SK-N-SH (cell line): ENCODE results near the gene BCHE. TPM values are rescaled to one million over a fixed set of nuclear protein-coding genes. Genes with fewer than 3 reads are reported as not detected.

ENCODE experiments used
- CTCF ChIA-PET: fragments of 300-600, 350-600 bp; formaldehyde crosslinking; extraction: SDS; loops from one replicate; lab custom pipeline; 2021; lab: Yijun Ruan, JAX
- POLR2A ChIA-PET: fragments of 350-600 bp; sonication (Branson Sonifier 250); formaldehyde crosslinking; extraction: SDS; loops from one replicate; lab custom pipeline; 2020; ENCODE audit warnings: antibody characterized with exemption, inconsistent platforms; lab: Yijun Ruan, JAX
- DNase-seq: peaks from one replicate; pipeline ENCODE4 v3.0.0; 2012
- H2AFZ ChIP-seq: fragments of 200-600 bp; sonication (generic); 2 replicates; pipeline ENCODE4 v1.8.1; 2016; ENCODE audit warnings: antibody characterized with exemption, mild to moderate bottlenecking, low read depth
- H3F3A ChIP-seq: fragments of 200-600 bp; sonication (generic); replicated peaks from 2 replicates; pipeline ENCODE3; 2016; ENCODE audit warnings: antibody characterized with exemption, mild to moderate bottlenecking; ENCODE audit not compliant: insufficient read depth
- H3K27ac ChIP-seq, 2 experiments: fragments of 200-500 bp in 1 of 2; fragments of 200-600 bp in 1 of 2; sonication (Bioruptor generic) in 1 of 2; sonication (generic), shearing (Covaris generic) in 1 of 2; 2 replicates each; pipeline versions ENCODE4 v1.5.1 to v1.6.1; 2014 to 2016; ENCODE audit warnings: low read depth in 2 of 2, inconsistent platforms in 1 of 2, low read length in 1 of 2, mild to moderate bottlenecking in 1 of 2, mixed read lengths in 1 of 2
- H3K27me3 ChIP-seq: fragments of 200-600 bp; sonication (generic), shearing (Covaris generic); 2 replicates; pipeline ENCODE4 v1.6.1; 2016; ENCODE audit warnings: mixed run types; ENCODE audit not compliant: insufficient read depth
- H3K36me3 ChIP-seq, 2 experiments: fragments of 200-500 bp in 1 of 2; fragments of 200-600 bp in 1 of 2; sonication (Bioruptor generic) in 1 of 2; sonication (generic) in 1 of 2; replicated peaks in 1 of 2; 2 replicates each; pipeline versions ENCODE3 to v1.5.1; 2014 to 2016; ENCODE audit warnings: low read length in 1 of 2, mild to moderate bottlenecking in 1 of 2; ENCODE audit not compliant: insufficient read depth in 2 of 2, control insufficient read depth in 1 of 2
- H3K4me1 ChIP-seq, 2 experiments: fragments of 200-500 bp in 1 of 2; fragments of 200-600 bp in 1 of 2; sonication (Bioruptor generic) in 1 of 2; sonication (generic), shearing (Covaris generic) in 1 of 2; 2 replicates each; pipeline versions ENCODE4 v1.5.1 to v1.6.1; 2014 to 2016; ENCODE audit warnings: low read depth in 1 of 2, low read length in 1 of 2, mixed run types in 1 of 2; ENCODE audit not compliant: insufficient read depth in 2 of 2, control insufficient read depth in 1 of 2
- H3K4me2 ChIP-seq: fragments of 200-600 bp; sonication (generic), shearing (Covaris generic); 2 replicates; pipeline ENCODE4 v1.6.1; 2017; ENCODE audit warnings: mixed run types
- H3K4me3 ChIP-seq, 2 experiments: fragments of 200-500 bp in 1 of 2; fragments of 200-600 bp in 1 of 2; sonication (Bioruptor generic) in 1 of 2; sonication (generic), shearing (Covaris generic) in 1 of 2; 2 replicates each; pipeline versions ENCODE4 v1.5.1 to v1.8.1; 2014 to 2016; ENCODE audit warnings: low read depth in 2 of 2, inconsistent platforms in 1 of 2, low read length in 1 of 2, mild to moderate bottlenecking in 1 of 2, mixed read lengths in 1 of 2, moderate library complexity in 1 of 2
- H3K79me2 ChIP-seq: fragments of 200-600 bp; sonication (generic); 2 replicates; pipeline ENCODE4 v1.8.1; 2017; ENCODE audit warnings: mild to moderate bottlenecking; ENCODE audit not compliant: insufficient read depth
- H3K9ac ChIP-seq: fragments of 200-600 bp; sonication (generic); 2 replicates; pipeline ENCODE4 v1.6.1; 2017; ENCODE audit warnings: mixed run types
- H3K9me2 ChIP-seq: fragments of 200-600 bp; sonication (generic); 2 replicates; pipeline ENCODE4 v1.6.1; 2017; ENCODE audit warnings: mixed run types
- H3K9me3 ChIP-seq: fragments of 200-600 bp; sonication (generic); 2 replicates; pipeline ENCODE4 v1.6.1; 2017; ENCODE audit warnings: mixed run types, mild to moderate bottlenecking, moderate library complexity
- H4K20me1 ChIP-seq: fragments of 200-600 bp; sonication (generic); 2 replicates; pipeline ENCODE4 v1.6.1; 2017; ENCODE audit warnings: mild to moderate bottlenecking, mixed run types; ENCODE audit not compliant: insufficient read depth
- FOXM1 ChIP-seq: IDR thresholded peaks from 2 replicates; pipeline ENCODE4 v1.4.0; 2012; ENCODE audit warnings: low read depth, mild to moderate bottlenecking
- GABPA ChIP-seq: IDR thresholded peaks from 2 replicates; pipeline ENCODE4 v1.4.0; 2012; ENCODE audit warnings: low read depth, mild to moderate bottlenecking
- NFIC ChIP-seq: IDR thresholded peaks from 2 replicates; pipeline ENCODE4 v1.4.0; 2012; ENCODE audit warnings: borderline replicate concordance
- RCOR1 ChIP-seq: fragments of 150-350 bp; IDR thresholded peaks from 2 replicates; pipeline ENCODE4 v1.6.1; 2017; ENCODE audit warnings: antibody characterized with exemption, low read length
- RFX5 ChIP-seq: IDR thresholded peaks from 2 replicates; pipeline ENCODE4 v1.6.1; 2012; ENCODE audit warnings: mild to moderate bottlenecking, improper control_type of control experiment, low read length
- SIN3A ChIP-seq: IDR thresholded peaks from 2 replicates; pipeline ENCODE4 v1.6.1; 2012; ENCODE audit warnings: low read depth, mild to moderate bottlenecking, low read length, moderate library complexity, borderline replicate concordance
- TEAD4 ChIP-seq: IDR thresholded peaks from 2 replicates; pipeline ENCODE4 v1.4.0; 2012; ENCODE audit warnings: mild to moderate bottlenecking, borderline replicate concordance; ENCODE audit not compliant: insufficient read depth
- WGBS: methylation state at CpG from one replicate; pipeline ENCODE4 v1.1.6; 2017; ENCODE audit warnings: low lambda C conversion rate; 5-methylcytosine and 5-hydroxymethylcytosine counted together
- polyA plus RNA-seq, 3 experiments: library from polyadenylated mRNA; depleted of rRNA; stranded (reverse); fragments of >200 nt; gene quantifications; 2 replicates each; pipeline ENCODE4 v1.2.3, GENCODE V29; 2012
- TF ChIP-seq, protein P1 (sequence below): fragments of 150-350 bp; IDR thresholded peaks from 2 replicates; pipeline ENCODE4 v1.6.1; 2017; ENCODE audit warnings: antibody characterized with exemption, low read length, low read depth, borderline replicate concordance
- TF ChIP-seq, protein P2 (sequence below): IDR thresholded peaks from 2 replicates; pipeline ENCODE4 v1.4.0; 2012; ENCODE audit warnings: low read depth
- TF ChIP-seq, protein P3 (sequence below): IDR thresholded peaks from 2 replicates; pipeline ENCODE4 v1.6.1; 2012; ENCODE audit warnings: mild to moderate bottlenecking, low read depth, low read length, moderate library complexity
- TF ChIP-seq, protein P4 (sequence below): fragments of 150-350 bp; IDR thresholded peaks from 2 replicates; pipeline ENCODE4 v1.6.1; 2016; ENCODE audit warnings: mild to moderate bottlenecking, low read depth, low read length
- TF ChIP-seq, protein P5 (sequence below): IDR thresholded peaks from 2 replicates; pipeline ENCODE4 v1.4.0; 2012; ENCODE audit warnings: low read depth, borderline replicate concordance
- TF ChIP-seq, protein P6 (sequence below): IDR thresholded peaks from 2 replicates; pipeline ENCODE4 v1.4.0; 2012; ENCODE audit warnings: low read depth, borderline replicate concordance
- TF ChIP-seq, protein P7 (sequence below): fragments of 200-600 bp; sonication (generic); IDR thresholded peaks from 2 replicates; pipeline ENCODE4 v1.6.1; 2017; ENCODE audit warnings: antibody characterized with exemption, mild to moderate bottlenecking, moderate library complexity

BCHE gene
- polyA plus RNA-seq, 1 of the 3 experiments (the other 2 are of a cell fraction), result not detected

DNA sequence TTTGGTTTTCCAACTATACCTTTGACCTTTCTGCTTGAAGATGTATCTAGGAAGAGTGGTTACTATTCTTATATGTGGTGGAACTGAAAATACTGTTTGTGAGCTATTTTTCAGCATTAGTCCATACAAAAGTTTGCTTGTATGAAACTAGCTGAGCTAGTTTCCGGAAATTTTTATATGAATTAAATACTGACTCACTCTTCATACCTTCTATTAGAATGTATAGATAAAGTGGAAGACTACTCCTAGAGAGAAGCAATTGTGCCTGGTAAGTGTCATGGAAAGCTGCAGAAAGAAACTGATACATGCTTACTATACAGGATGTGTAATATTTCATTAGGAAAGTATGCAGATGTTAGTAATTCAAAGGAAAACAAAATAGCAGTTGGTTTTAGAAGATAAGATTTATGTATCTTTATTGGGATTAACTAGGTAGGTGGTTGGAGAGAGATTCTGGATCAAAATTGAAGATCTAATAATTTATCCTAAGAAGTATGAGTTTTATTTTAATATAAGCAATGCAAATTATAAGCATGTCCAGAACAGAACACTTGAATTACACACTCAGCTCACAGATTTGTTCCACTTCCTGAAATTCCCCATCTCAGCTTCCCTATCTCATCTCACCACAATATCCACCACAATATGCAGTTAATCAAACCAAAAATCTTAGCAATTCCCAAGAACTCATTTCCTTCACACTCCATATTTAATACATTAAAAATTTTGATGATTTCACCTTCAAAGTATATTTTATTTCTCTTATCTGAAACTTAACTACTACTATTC lies 82.8 kb downstream of the BCHE start:
- ChIA-PET CTCF (no interaction called here), POLR2A (no interaction called here)
- H3K9me3 ChIP-seq, result no peaks in the 10 kb centered on the region
- H3K4me2 ChIP-seq, result no peak overlapping the region
- no peaks in the 10 kb centered on the region for H4K20me1 ChIP-seq
- H3K4me3 ChIP-seq, result no peak overlapping the region
- no peaks in the 10 kb centered on the region for H3K36me3 ChIP-seq
- WGBS, result 18% methylated on average over 1 of the region's 1 CpG
- no peaks in the 10 kb centered on the region for H3K79me2 ChIP-seq
- TF ChIP-seq, protein P1, sequence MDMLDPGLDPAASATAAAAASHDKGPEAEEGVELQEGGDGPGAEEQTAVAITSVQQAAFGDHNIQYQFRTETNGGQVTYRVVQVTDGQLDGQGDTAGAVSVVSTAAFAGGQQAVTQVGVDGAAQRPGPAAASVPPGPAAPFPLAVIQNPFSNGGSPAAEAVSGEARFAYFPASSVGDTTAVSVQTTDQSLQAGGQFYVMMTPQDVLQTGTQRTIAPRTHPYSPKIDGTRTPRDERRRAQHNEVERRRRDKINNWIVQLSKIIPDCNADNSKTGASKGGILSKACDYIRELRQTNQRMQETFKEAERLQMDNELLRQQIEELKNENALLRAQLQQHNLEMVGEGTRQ, result no peak
- TF ChIP-seq RFX5, result no peak
- TF ChIP-seq RCOR1, result no peak
- no peak for TF ChIP-seq SIN3A
- TF ChIP-seq, protein P2, sequence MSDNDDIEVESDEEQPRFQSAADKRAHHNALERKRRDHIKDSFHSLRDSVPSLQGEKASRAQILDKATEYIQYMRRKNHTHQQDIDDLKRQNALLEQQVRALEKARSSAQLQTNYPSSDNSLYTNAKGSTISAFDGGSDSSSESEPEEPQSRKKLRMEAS, result no peak
- TF ChIP-seq TEAD4, result no peak
- TF ChIP-seq, protein P3, sequence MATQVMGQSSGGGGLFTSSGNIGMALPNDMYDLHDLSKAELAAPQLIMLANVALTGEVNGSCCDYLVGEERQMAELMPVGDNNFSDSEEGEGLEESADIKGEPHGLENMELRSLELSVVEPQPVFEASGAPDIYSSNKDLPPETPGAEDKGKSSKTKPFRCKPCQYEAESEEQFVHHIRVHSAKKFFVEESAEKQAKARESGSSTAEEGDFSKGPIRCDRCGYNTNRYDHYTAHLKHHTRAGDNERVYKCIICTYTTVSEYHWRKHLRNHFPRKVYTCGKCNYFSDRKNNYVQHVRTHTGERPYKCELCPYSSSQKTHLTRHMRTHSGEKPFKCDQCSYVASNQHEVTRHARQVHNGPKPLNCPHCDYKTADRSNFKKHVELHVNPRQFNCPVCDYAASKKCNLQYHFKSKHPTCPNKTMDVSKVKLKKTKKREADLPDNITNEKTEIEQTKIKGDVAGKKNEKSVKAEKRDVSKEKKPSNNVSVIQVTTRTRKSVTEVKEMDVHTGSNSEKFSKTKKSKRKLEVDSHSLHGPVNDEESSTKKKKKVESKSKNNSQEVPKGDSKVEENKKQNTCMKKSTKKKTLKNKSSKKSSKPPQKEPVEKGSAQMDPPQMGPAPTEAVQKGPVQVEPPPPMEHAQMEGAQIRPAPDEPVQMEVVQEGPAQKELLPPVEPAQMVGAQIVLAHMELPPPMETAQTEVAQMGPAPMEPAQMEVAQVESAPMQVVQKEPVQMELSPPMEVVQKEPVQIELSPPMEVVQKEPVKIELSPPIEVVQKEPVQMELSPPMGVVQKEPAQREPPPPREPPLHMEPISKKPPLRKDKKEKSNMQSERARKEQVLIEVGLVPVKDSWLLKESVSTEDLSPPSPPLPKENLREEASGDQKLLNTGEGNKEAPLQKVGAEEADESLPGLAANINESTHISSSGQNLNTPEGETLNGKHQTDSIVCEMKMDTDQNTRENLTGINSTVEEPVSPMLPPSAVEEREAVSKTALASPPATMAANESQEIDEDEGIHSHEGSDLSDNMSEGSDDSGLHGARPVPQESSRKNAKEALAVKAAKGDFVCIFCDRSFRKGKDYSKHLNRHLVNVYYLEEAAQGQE, result no peak
- TF ChIP-seq, protein P4, sequence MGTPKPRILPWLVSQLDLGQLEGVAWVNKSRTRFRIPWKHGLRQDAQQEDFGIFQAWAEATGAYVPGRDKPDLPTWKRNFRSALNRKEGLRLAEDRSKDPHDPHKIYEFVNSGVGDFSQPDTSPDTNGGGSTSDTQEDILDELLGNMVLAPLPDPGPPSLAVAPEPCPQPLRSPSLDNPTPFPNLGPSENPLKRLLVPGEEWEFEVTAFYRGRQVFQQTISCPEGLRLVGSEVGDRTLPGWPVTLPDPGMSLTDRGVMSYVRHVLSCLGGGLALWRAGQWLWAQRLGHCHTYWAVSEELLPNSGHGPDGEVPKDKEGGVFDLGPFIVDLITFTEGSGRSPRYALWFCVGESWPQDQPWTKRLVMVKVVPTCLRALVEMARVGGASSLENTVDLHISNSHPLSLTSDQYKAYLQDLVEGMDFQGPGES, result no peak
- TF ChIP-seq, all 33 proteins: peak for 0
- Histone ChIP-seq H3K9ac (no peak overlapping the region), H3K27me3 (no peaks in the 10 kb centered on the region), H3K27ac (no peak overlapping the region), H3F3A (no peaks in the 10 kb centered on the region), H3K4me1 (no peaks in the 10 kb centered on the region), H3K9me2 (no peaks in the 10 kb centered on the region), H2AFZ (no peak overlapping the region)
- DNase-seq, result no peak

DNA sequence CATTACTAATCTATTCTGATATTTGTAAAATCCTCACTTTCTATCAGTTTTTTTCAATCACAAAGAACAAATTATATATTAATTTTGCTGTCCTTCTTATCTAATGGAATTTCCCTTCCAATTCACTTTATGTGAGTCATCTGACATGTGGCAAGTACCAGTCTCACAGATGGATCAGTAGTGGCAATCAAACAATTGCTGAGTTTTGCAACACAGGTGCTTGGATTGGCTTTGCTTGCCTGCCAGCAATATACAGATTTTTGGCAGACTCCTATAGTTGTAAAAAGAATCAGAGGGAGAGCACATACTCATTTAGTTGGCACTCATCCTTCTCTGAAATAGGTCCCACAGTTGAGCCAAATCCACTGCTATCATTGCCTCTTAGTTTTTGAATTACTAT lies 83.7 kb downstream of the BCHE start:
- H3K9ac ChIP-seq, result no peak overlapping the region
- H3K4me3 ChIP-seq, result no peak overlapping the region
- no peaks in the 10 kb centered on the region for H3K9me2 ChIP-seq
- no peaks in the 10 kb centered on the region for H3F3A ChIP-seq
- H3K4me2 ChIP-seq, result no peak overlapping the region
- no peaks in the 10 kb centered on the region for H3K79me2 ChIP-seq
- CTCF ChIA-PET, result no interaction called here
- no peaks in the 10 kb centered on the region for H3K36me3 ChIP-seq
- H3K9me3 ChIP-seq, result no peaks in the 10 kb centered on the region
- H3K27me3 ChIP-seq, result no peaks in the 10 kb centered on the region
- no peak overlapping the region for H2AFZ ChIP-seq
- POLR2A ChIA-PET, result no interaction called here
- no peaks in the 10 kb centered on the region for H4K20me1 ChIP-seq
- DNase-seq, result no peak
- no peak overlapping the region for H3K27ac ChIP-seq
- no peaks in the 10 kb centered on the region for H3K4me1 ChIP-seq
- TF ChIP-seq RFX5 (no peak), NFIC (no peak), TEAD4 (no peak), GABPA (no peak), FOXM1 (no peak)
- TF ChIP-seq, protein P5, sequence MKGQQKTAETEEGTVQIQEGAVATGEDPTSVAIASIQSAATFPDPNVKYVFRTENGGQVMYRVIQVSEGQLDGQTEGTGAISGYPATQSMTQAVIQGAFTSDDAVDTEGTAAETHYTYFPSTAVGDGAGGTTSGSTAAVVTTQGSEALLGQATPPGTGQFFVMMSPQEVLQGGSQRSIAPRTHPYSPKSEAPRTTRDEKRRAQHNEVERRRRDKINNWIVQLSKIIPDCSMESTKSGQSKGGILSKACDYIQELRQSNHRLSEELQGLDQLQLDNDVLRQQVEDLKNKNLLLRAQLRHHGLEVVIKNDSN, result no peak
- TF ChIP-seq, protein P6, sequence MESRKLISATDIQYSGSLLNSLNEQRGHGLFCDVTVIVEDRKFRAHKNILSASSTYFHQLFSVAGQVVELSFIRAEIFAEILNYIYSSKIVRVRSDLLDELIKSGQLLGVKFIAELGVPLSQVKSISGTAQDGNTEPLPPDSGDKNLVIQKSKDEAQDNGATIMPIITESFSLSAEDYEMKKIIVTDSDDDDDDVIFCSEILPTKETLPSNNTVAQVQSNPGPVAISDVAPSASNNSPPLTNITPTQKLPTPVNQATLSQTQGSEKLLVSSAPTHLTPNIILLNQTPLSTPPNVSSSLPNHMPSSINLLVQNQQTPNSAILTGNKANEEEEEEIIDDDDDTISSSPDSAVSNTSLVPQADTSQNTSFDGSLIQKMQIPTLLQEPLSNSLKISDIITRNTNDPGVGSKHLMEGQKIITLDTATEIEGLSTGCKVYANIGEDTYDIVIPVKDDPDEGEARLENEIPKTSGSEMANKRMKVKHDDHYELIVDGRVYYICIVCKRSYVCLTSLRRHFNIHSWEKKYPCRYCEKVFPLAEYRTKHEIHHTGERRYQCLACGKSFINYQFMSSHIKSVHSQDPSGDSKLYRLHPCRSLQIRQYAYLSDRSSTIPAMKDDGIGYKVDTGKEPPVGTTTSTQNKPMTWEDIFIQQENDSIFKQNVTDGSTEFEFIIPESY, result no peak
- TF ChIP-seq, protein P7, sequence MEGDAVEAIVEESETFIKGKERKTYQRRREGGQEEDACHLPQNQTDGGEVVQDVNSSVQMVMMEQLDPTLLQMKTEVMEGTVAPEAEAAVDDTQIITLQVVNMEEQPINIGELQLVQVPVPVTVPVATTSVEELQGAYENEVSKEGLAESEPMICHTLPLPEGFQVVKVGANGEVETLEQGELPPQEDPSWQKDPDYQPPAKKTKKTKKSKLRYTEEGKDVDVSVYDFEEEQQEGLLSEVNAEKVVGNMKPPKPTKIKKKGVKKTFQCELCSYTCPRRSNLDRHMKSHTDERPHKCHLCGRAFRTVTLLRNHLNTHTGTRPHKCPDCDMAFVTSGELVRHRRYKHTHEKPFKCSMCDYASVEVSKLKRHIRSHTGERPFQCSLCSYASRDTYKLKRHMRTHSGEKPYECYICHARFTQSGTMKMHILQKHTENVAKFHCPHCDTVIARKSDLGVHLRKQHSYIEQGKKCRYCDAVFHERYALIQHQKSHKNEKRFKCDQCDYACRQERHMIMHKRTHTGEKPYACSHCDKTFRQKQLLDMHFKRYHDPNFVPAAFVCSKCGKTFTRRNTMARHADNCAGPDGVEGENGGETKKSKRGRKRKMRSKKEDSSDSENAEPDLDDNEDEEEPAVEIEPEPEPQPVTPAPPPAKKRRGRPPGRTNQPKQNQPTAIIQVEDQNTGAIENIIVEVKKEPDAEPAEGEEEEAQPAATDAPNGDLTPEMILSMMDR, result no peak
